ENCODE measurements around the gene DNAJC17. TPM values are rescaled to one million over a fixed set of nuclear protein-coding genes. Genes with fewer than 3 reads are reported as not detected.
A peak's percentile ranks its signal among the peaks of the same experiment; 100 is the strongest.

Gene DNAJC17
- 16.2 TPM for total RNA-seq
- long read RNA-seq, transcript DNAJC17-201 (11 exons, 3,731 nt): major isoform, 8 of 12 reads
- long read RNA-seq, partial matches to known transcripts: 1 of 12 reads
- long read RNA-seq, other reads (novel, unspliced or antisense): 3 of 12 reads

- ATAC-seq (peak; percentile 98), DNase-seq (peak; percentile 97)
- intact Hi-C loops (cut with micrococcal nuclease): no loop called here
Observed at GRCh38 chr15:40807028-40807887, at the start of gene DNAJC17, which contains the start of gene ZFYVE19. Gene DNAJC17 (minus strand): TSS chr15:40807473. CDS start chr15:40807446, 27 bp downstream. Gene ZFYVE19 (plus strand): TSS chr15:40807089. CDS start chr15:40807590, 501 bp downstream.

GRCh38 chr15:40856746-40857145 lies 49.5 kb upstream of the DNAJC17 start:
- DNase-seq: no peak
- ATAC-seq: no peak
- intact Hi-C loops (cut with micrococcal nuclease): no loop called here

- no peak for DNase-seq
- ATAC-seq: no peak
- intact Hi-C loops (cut with micrococcal nuclease): no loop called here
Observed at GRCh38 chr15:40855706-40856234, 48.5 kb upstream of the DNAJC17 start.

GRCh38 chr15:40854161-40854560 lies 46.9 kb upstream of the DNAJC17 start:
- ATAC-seq (no peak), DNase-seq (no peak)
- intact Hi-C loops (cut with micrococcal nuclease): no loop called here

- intact Hi-C loops (cut with micrococcal nuclease): no loop called here
- DNase-seq (no peak), ATAC-seq (no peak)
Observed at GRCh38 chr15:40853241-40853890, 46.1 kb upstream of the DNAJC17 start.

- ATAC-seq (no peak), DNase-seq (no peak)
- intact Hi-C loops (cut with micrococcal nuclease): no loop called here
Observed at GRCh38 chr15:40852529-40852928, 45.3 kb upstream of the DNAJC17 start.

GRCh38 chr15:40850576-40851112 lies 43.4 kb upstream of the DNAJC17 start:
- ATAC-seq (no peak), DNase-seq (no peak)
- intact Hi-C loops (cut with micrococcal nuclease): no loop called here

- ATAC-seq: peak; percentile 81
- intact Hi-C loops (cut with micrococcal nuclease): no loop called here
- peak; percentile 47 for DNase-seq
Observed at GRCh38 chr15:40847223-40847961, 40.1 kb upstream of the DNAJC17 start.

GRCh38 chr15:40846841-40847222 lies 39.6 kb upstream of the DNAJC17 start:
- DNase-seq (no peak), ATAC-seq (no peak)
- intact Hi-C loops (cut with micrococcal nuclease): no loop called here

GRCh38 chr15:40845511-40846284 lies 38.4 kb upstream of the DNAJC17 start:
- no peak for ATAC-seq
- DNase-seq: no peak
- intact Hi-C loops (cut with micrococcal nuclease): no loop called here

- ATAC-seq: no peak
- intact Hi-C loops (cut with micrococcal nuclease): no loop called here
- DNase-seq: no peak
Observed at GRCh38 chr15:40845036-40845435, 37.8 kb upstream of the DNAJC17 start.

- peak; percentile 30 for ATAC-seq
- DNase-seq: peak; percentile 44
- intact Hi-C loops (cut with micrococcal nuclease): no loop called here
Observed at GRCh38 chr15:40844696-40845030, 37.4 kb upstream of the DNAJC17 start.

- DNase-seq: peak; percentile 38
- intact Hi-C loops (cut with micrococcal nuclease): no loop called here
- ATAC-seq: peak; percentile 41
Observed at GRCh38 chr15:40843885-40844695, 36.8 kb upstream of the DNAJC17 start, which contains the start of gene SPINT1. Gene SPINT1 (plus strand): TSS chr15:40844048. CDS start chr15:40844555, 507 bp downstream.

- DNase-seq (no peak), ATAC-seq (no peak)
- intact Hi-C loops (cut with micrococcal nuclease): no loop called here
Observed at GRCh38 chr15:40843261-40843884, 36.1 kb upstream of the DNAJC17 start.

GRCh38 chr15:40841741-40842140 lies 34.5 kb upstream of the DNAJC17 start:
- DNase-seq (no peak), ATAC-seq (peak; percentile 57)
- intact Hi-C loops (cut with micrococcal nuclease): no loop called here

GRCh38 chr15:40838756-40839155 lies 31.5 kb upstream of the DNAJC17 start:
- DNase-seq: no peak
- intact Hi-C loops (cut with micrococcal nuclease): no loop called here
- ATAC-seq: no peak

GRCh38 chr15:40836020-40836419 lies 28.7 kb upstream of the DNAJC17 start:
- ATAC-seq (no peak), DNase-seq (no peak)
- intact Hi-C loops (cut with micrococcal nuclease): no loop called here

Data from left ventricle myocardium superior (tissue), 1 donor.